HUDEP-2 (cell line): ENCODE measurements around the gene LDLRAD2.
A peak's percentile ranks its signal among the peaks of the same experiment; 100 is the strongest.

Source experiments
- DNase-seq, 76 experiments: peaks; one replicate each; lab custom pipeline; 2025; ENCODE audit not compliant: unreplicated experiment in 76 of 76; lab: John Stamatoyannopoulos, UW

LDLRAD2 gene

DNA sequence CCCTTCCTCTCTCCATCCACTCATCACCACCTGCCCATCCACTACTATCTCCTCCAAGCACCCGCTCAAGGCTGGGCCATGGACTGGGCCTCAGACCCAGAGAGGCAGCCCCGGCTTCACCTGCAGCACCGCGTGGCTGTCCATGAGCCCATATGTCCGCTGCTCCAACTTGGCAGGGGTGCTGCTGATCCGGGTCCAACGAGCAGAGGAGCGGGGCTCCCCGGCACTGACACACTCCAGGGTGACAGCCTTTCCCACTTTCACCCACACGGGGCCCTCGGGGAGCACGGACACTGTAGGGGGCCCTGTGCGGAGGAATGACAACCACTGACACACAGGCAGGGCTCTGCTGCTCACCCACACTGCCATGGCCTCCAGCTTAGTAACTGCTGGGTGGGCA, 28.9 kb downstream of the LDLRAD2 start:
- DNase-seq: no peak

DNA sequence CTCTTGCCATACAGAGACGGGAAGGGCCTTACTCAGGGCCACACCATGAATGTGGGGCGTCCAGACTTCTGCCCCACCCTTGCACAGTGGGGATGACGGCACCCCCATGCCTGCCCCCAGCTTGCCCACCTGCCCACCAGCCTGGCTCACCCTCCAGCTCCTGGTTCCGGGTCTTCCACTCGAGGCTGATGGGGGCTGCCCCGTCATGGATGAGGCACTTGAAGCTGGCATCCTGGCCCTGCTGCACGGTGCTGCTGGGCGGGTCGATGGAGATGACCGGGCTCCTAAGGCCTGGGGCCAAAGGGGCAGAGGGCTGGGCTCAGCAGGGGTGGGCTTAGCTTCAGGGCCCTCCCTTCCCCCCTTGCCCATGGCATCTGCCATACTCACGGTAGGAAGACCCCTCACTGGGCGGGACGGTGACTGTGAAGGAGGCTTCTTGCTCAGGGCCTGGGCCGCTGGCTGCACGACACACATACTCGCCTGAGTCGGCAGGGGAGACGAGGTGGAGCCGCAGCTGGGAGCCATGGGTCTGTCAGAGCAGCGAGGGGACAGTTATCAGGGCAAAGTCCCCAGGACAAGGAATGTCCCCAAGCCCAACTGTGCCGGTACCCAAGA, 29.9 kb downstream of the LDLRAD2 start:
- DNase-seq: no peak

- DNase-seq: no peak
Observed at GRCh38 chr1:21842606-21843162, 30.6 kb downstream of the LDLRAD2 start.

GRCh38 chr1:21843208-21843607, 31.1 kb downstream of the LDLRAD2 start:
- DNase-seq: no peak

DNA sequence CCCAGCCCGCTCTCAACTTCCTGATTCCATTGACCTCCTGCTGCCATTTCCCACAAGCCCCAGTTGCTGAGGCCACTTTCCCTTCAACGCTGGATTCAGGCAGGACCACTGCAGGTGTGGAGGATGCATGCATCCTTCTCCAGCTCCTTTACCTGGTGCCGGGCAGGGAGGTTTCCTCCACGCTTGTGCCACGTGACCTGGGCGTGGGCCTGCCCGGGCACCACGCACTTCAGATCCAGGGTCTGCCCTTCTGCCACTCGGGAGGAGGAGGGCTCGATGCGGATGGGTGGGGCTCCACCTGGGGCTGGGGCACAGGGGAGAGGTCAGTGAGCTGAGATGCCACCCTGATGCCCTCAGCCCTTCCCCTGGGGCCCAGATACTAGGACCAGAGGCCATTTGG, 31.9 kb downstream of the LDLRAD2 start:
- DNase-seq: no peak

DNA sequence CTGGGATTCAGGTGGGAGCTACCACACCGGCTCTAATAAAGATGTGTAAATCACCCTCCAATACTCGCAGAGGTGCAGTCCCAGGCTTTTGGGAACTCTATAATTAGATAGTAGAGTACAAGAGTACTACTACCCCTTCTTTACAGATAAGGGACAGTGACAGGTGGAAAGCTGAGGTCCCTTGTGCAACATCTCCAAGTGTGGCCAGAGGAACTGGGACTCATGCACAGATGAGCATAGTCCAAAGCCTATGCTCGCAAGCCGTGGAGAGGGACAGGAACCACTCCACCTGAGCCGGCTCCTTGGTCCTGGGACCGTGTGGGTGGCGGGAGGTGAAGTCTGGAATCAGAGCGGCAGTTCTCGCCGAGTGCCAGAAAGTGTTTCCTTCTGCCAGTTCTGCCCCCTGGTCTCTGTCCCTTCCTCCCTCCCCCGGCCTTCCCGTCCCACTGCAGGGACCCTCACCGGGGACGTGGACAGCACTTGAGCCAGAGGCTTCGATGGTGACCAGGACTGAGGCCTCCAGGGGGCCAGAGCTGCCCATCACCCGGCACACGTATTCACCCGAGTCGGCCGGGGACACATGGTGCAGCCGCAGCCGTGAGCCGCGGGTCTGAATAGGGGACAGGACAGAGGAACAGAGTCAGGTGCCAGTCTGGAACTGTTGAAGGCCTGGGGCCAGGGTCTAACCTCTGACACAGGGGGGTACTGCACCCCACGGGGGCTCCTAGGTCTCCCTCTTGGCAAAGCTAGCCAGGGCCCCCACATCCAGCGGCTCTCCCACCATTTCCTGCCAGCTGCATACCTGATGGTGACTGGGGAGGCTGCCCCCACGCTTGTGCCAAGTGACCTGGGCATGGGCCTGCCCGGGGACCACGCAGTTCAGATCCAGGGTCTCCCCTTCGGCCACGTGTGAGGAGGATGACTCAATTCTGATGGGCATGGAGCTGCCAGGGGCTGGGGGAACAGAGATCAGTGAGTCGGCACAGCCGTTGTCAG, 33.9 kb downstream of the LDLRAD2 start:
- no peak for DNase-seq

DNA sequence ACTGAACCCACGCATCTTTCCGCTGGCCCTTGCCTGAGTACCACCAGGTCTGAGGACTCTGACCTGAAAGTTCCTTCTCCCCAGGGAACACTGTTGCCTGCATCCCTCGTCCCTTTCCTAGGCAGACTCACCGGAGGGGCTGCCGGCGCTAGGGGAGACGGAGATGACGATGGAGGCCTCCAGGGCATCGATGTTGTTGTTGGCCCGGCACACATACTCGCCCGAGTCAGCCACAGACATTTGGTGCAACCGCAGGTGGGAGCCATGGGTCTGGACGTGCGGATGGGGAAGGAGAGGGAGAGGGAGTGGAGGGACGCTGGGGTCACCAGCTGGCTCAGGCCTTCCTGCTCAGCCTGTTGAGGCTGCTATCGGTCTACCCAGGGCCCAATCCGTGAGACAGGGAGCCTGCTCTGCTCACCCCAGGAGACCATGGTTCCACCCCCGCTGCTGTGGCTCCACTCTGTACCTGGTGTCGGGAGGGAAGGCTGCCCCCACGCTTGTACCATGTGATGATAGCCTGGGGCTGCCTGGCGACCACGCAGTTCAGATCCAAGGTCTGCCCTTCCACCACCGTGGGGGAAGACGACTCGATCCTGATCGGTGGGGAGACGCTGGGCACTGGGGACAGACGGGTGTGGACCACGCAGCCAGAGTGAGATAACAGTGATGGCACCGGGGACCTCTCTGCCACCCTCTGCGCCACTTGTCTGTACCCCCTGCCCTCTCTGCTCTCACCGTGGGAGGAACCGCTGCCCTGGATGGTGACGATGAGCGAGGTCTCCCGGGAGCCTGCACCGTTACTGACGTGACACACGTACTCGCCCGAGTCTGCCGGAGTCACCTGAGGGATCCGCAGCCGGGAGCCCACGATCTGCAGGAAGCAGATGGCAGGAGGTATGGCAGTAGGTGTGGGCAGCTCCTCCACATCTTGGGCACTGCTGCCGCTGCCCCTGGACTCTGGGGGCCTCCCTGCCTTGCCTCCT, 35.4 kb downstream of the LDLRAD2 start:
- no peak for DNase-seq

GRCh38 chr1:21848524-21849174, 36.6 kb downstream of the LDLRAD2 start:
- DNase-seq: no peak

DNA sequence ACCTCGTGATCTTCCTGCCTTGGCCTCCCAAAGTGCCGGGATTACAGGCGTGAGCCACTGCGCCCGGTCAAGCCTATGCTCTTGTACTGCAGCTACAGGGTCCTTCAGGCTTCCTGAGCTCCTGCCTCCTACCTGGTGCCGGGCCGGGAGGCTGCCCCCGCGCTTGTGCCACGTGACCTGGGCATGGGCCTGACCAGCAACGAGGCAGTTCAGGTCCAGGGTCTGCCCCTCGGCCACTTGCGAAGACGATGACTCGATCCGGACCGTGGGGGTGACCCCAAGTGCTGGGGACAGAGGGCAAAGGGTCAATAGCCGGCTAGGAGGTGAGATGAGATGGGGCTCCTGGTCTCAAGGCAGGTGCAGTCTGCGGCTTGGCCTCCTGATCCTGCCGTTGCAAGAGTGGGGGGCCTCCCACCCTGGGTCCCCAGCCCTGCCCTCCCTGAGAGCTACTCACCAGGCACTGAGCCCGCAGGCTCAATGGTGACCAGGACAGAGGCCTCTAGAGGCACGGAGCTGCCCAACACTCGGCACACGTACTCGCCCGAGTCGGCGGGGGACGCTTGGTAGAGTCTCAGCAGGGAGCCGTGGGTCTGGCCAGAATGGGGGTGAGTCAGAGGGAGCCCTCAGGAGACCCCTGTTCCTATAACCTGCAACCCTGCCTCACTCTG, 38.0 kb downstream of the LDLRAD2 start:
- DNase-seq: no peak

DNA sequence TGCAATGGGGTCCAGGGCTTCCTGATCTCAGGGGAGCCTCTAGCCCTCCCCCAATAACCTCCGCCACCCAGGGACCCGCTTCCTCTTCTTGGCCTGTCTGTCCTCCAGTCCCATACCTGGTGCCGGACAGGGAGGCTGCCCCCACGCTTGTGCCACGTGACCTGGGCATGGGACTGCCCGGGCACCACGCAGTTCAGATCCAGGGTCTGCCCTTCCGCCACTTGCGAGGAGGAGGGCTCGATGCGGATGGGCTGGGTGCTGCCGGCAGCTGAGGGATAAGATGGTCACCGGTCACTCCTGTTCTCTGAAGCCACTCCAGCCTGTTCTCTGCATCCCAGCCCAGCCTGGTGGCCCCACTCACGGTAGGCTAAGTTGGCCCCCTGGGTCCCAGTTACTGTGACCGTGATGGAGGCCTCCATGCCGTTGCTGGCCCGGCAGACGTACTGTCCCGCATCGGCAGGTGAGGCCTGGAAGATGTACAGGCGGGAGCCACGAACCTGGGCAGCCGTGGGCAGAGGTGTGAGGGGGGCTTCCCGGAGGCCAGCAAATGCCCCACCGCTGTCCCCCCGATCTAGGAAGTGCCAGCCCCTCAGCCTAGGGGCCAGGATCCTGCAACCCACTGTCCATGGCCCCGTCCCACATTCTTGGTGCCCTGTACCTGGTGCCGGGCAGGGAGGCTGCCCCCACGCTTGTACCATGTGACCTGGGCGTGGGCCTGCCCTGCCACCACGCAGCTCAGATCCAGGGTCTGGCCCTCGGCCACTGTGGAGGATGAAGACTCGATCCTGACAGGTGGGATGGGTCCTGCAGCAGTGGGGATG, 39.6 kb downstream of the LDLRAD2 start:
- no peak for DNase-seq

DNA sequence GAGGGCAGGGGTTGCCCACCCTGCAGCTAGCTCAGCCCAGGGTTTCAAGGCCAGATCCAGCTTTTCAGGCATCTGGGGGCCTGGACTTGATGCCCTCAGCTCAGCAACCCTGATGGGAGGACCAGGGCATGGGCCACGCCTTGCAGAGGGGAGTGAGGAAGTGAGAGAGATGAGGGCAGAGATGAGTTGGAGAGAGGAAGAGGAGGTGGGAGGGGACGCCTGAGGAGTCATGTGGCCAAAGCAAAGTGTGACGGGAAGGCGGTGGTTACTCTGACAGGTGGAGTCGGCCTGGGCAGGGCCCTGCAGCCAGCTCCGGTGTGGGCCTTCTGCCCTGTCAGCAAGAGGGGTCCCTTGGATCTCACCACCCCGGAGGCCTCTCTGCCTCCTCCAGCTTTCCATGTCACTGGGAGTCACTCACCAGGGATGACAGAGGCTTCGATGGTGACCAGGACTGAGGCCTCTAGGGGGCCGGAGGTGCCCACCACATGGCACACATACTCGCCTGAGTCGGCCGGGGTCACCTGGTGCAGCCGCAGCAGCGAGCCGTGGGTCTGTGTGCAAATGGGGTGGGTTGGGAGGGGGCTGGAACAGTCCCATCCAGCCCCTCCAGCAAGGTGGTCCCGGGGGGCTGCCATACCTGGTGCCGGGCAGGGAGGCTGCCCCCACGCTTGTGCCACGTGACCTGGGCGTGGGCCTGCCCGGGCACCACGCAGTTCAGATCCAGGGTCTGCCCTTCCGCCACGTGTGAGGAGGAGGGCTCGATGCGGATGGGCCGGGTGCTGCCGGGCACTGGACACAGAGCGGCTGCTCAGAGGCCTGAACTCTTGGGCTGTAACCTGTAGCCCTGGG, 40.4 kb downstream of the LDLRAD2 start:
- peak in 5 of 76 experiments; percentile 20 to 48 (median 23) for DNase-seq

GRCh38 chr1:21853131-21853427, 41.0 kb downstream of the LDLRAD2 start:
- peak in 31 of 76 experiments; percentile 2 to 67 (median 24) for DNase-seq

GRCh38 chr1:21854090-21854750, 42.2 kb downstream of the LDLRAD2 start:
- no peak for DNase-seq

GRCh38 chr1:21854751-21855131, 42.7 kb downstream of the LDLRAD2 start:
- no peak for DNase-seq

DNA sequence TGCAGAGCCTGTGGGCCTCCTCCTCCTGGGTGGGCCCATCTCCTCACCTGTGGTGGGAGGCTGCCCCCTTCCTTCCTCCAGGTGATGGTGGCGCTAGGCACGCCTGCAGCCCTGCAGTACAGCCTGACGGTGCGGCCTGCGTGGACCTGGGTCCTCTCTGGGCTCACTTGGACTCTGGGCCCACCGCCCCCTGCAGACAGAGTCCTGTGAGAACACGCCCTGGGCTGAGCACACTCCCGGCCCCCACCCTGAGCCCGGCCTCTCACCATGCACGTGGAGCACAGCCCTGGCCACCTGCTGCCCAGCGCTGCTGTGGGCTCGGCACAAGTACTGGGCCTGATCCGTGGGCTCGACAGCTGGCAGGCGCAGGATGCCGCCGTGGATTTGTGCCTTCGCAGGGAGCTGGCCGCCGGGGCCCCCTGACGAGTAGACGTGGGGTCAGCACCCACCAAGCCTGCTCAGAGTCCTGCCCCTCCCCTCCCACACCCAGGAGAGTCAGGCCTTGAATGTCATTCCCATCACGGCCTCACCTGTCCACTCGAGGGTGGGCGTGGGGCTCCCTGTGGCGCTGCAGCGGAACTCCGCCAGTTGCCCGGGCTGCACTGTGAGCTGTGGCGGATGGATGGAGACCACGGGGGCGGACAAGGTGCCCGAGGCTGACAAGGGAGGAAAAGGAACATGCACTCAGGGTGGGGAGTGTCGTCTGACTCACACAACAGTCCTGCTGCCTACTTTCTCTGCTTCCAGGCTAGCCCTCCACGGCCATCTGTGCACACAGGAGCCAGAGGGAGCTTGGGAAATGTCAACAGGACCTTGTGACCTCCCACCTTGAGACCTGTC, 43.4 kb downstream of the LDLRAD2 start:
- DNase-seq: peak in 5 of 76 experiments; percentile 33 to 66 (median 46)

GRCh38 chr1:21857142-21857839, 45.2 kb downstream of the LDLRAD2 start:
- no peak for DNase-seq
